Large intestine (tissue), 3 donors: Measurements from ENCODE around the gene KRTAP10-2. TPM values are rescaled to one million over a fixed set of nuclear protein-coding genes. Genes with fewer than 3 reads are reported as not detected.

Experiments
- DNase-seq, 2 donors: peaks; one replicate each; pipeline versions ENCODE4 v3.0.0 to v3.0.0-alpha.2; 2013
- H3K27ac ChIP-seq: one replicate; pipeline ENCODE4 v1.5.1; 2013; ENCODE audit warnings: low read length
- H3K27me3 ChIP-seq: 2 replicates; pipeline ENCODE4 v1.6.1; 2013; ENCODE audit warnings: low read length; ENCODE audit not compliant: control insufficient read depth, insufficient read depth
- H3K36me3 ChIP-seq: 2 replicates; pipeline ENCODE4 v1.6.1; 2013; ENCODE audit warnings: low read length; ENCODE audit not compliant: control insufficient read depth, insufficient read depth
- H3K4me1 ChIP-seq: one replicate; pipeline ENCODE4 v1.6.1; 2013; ENCODE audit warnings: low read length; ENCODE audit not compliant: control insufficient read depth, insufficient read depth
- H3K4me3 ChIP-seq: one replicate; pipeline ENCODE4 v1.5.1; 2013; ENCODE audit warnings: low read length
- H3K9me3 ChIP-seq: one replicate; pipeline ENCODE4 v1.6.1; 2013; ENCODE audit warnings: mild to moderate bottlenecking, low read depth, low read length, moderate library complexity; ENCODE audit not compliant: control insufficient read depth
- WGBS: methylation state at CpG from one replicate; pipeline ENCODE4 v1.1.5; 2013; ENCODE audit warnings: low lambda C conversion rate; ENCODE audit not compliant: insufficient coverage; 5-methylcytosine and 5-hydroxymethylcytosine counted together
- polyA plus RNA-seq: library from polyadenylated mRNA; unstranded; fragments of 120-200 nt; gene quantifications from one replicate; pipeline ENCODE4 v1.2.1, GENCODE V29; 2013

KRTAP10-2 gene
- polyA plus RNA-seq, 1 donor = not detected

DNA sequence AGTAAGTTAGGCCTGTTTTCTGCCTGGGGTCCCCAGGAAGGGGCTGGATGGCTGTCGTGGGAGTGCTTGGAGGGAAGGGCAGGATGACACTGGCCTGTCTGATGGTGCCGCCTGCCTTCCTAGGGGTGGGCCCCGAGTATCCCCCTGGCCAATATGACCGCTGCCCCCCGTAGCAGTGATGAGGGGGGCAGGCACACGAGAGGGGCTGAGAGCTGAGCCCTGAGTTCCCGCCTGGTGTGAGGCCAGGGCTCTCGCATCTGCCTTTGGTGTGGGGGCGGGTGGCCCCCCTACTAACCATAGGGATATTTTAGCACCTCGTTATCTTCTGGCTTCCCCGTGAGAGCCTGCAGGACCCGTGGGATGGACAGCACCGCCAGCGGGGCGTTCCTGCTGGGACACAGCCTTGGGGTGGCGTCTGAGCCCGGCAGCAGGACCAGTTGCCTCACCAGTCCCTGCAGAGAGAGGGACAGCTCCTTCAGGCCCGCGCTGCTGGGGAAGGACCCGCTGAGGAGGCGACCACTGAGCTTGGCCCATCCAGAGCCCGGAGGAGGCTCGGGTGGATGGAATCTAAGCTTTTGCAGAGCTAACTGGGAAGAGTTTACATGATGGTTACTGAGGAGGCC, 21.7 kb downstream of the KRTAP10-2 start:
- Histone ChIP-seq H3K36me3 (no peaks in the 10 kb centered on the region), H3K4me3 (no peak overlapping the region), H3K9me3 (no peaks in the 10 kb centered on the region), H3K4me1 (no peaks in the 10 kb centered on the region), H3K27ac (no peak overlapping the region), H3K27me3 (no peaks in the 10 kb centered on the region)
- WGBS = no CpG with 5 or more reads among the region's 23 CpGs
- DNase-seq = no peak

DNA sequence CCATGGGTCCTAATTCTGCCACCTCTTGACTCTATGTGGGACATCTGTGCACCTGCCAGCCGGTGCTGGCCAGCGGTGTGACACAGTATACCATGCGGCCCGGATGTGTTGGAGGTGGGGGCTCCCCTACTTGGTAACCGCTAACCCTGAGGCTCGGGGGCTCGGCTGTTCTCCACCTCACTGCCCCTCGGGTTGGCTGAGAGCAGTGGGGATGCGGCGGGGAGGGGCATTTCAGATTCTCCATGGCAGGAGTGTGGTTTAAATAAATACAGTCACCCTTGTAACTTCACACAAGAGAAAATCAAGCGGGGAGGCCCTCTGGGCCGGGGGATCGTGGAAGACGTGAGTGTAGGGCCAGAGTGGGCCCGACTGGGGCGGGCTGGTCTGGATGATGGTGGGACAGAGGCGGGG, 22.3 kb downstream of the KRTAP10-2 start:
- Histone ChIP-seq H3K4me1 (no peaks in the 10 kb centered on the region), H3K27ac (no peak overlapping the region), H3K27me3 (no peaks in the 10 kb centered on the region), H3K4me3 (no peak overlapping the region), H3K36me3 (no peaks in the 10 kb centered on the region), H3K9me3 (no peaks in the 10 kb centered on the region)
- WGBS = no CpG with 5 or more reads among the region's 17 CpGs
- no peak for DNase-seq

DNA sequence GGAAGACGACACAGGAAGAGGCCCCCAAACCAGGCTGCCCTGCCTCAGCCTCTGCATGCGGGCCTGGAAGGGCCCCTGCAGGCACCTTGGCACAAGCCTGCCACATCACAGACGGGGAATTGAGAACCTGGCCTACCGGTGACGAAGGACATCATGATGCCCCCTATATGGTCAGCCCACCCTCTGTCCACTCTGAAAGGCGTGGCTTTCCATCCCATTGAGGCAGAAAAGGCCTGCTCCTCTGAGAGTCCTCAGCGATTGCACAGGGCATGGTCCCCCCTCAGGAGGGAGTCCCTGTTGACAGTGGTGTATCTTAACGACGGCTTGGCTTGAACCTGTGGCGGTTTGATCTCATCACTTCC, 22.7 kb downstream of the KRTAP10-2 start:
- H3K36me3 ChIP-seq = no peaks in the 10 kb centered on the region
- no peaks in the 10 kb centered on the region for H3K9me3 ChIP-seq
- DNase-seq = no peak
- H3K27ac ChIP-seq = no peak overlapping the region
- no peaks in the 10 kb centered on the region for H3K4me1 ChIP-seq
- H3K4me3 ChIP-seq = no peak overlapping the region
- no CpG with 5 or more reads among the region's 10 CpGs for WGBS
- H3K27me3 ChIP-seq = no peaks in the 10 kb centered on the region

DNA sequence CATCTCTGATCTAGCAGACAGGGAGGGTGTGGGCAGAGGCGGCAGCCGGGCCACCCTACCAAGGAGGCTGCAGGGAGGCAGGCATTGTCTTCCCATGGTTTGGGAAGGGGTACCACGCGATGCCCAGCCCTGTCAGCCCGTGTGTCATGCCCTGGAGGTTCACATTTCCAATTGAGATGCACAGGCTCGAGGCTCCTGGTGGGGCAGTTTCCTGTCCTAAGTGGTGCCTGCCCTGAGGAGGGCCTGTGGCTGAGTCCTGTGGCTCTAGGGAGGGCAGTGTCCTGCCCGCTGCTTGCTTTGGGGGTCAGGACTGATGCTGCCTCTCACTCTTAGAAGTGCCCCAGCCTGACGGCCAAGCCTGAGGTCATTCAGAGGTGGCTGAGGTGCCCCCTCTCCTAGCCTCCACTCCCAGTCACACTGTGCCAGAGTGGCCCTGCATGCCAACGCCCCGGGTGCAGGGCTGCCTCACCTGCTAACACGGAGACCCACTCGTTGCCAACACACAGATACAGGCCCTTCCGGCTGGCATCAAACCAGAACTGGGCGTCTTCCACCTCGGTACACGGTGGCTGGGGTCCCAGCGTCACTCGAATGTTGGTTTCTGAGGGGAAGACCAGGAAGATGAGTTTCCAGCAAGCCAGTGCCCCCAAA, 23.2 kb downstream of the KRTAP10-2 start:
- Histone ChIP-seq H3K4me3 (no peak overlapping the region), H3K9me3 (no peaks in the 10 kb centered on the region), H3K4me1 (no peaks in the 10 kb centered on the region), H3K27ac (no peak overlapping the region), H3K36me3 (no peaks in the 10 kb centered on the region), H3K27me3 (no peaks in the 10 kb centered on the region)
- WGBS = no CpG with 5 or more reads among the region's 18 CpGs
- DNase-seq = no peak

DNA sequence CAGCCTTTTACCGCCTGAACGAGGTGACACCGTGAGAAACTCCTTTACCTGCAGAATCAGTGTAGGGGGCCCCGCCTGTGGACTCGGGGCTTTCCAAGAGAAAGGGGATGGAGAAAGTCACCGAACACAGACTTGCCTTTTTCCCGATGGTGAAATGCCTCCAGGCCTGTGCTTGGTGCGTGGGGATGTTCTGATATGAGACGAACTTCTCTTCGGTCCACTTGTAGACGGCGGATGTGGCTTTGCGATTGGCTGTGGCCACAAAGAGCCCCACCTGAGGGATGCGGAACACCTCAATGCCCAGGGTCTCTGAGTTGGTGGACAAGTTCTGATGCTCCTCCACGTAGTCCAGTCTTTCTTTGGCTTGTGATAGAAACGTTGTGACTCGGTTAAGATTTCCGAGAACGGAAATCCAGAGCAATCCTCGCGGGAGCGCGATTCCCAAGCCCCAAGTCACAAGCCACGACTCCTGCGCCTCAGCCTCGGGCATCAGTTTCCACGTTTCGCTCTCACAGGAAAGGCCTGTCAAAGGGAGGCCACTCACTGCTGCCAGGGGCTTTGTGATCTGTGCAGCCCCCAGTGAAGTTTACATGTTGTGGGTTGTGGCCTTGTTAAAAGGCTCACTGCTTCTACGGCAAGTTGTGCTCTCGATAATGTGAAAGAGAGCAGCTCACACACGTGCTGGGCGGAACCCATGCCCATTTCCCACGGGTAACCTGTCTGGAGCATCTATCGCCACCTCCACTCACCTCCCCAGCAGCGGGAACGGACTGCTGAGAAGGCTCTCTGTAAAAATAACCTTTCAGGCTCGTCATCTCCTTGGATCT, 23.9 kb downstream of the KRTAP10-2 start:
- no CpG with 5 or more reads among the region's 37 CpGs for WGBS
- H3K4me3 ChIP-seq = no peak overlapping the region
- H3K9me3 ChIP-seq = peaks cover 3% of the 10 kb centered on the region
- no peaks in the 10 kb centered on the region for H3K27me3 ChIP-seq
- H3K36me3 ChIP-seq = no peaks in the 10 kb centered on the region
- DNase-seq = no peak
- H3K4me1 ChIP-seq = no peaks in the 10 kb centered on the region
- no peak overlapping the region for H3K27ac ChIP-seq

DNA sequence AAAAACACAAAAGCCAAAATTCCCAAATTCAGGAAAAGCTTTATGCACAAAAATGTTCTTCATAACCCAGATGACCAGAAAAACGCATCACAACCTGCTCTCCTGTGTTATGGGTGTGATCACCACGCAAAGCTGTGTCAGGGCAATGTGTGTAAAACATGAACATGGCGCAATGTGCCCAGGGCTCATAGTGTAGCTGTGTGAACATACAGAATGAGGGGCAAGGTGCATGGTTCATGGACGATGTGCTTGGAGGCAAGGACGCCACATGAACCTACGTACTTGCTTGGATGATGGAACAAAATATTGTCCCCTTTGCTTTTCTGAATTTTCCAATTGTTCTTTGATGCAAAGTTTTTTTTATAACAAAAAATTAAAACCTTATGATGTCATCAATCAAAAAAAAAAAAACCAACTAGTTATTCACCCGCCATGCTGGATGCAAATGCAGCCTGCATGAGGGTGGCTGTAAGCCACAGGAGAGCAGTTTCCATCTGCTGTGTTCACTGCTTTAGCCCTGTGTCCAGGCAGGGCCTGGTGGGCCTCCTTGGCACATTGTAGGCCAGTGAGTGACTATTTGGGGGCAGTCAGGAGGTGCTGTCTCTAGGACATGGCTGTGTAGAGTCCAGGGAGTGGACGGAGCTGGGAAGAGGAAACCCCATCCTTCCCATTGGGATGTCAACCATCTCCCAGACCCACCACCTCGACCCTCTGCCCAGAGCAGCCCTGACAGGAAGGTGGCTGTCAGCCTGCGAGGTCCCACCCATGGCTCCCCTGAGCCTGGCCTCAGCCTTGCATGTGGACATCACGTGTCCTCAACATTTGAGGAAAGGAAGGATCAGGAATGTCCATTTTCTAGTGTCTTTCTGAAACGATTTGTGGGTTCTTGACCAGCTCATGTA, 25.0 kb downstream of the KRTAP10-2 start:
- Histone ChIP-seq H3K9me3 (peaks cover 3% of the 10 kb centered on the region), H3K4me1 (no peaks in the 10 kb centered on the region), H3K4me3 (no peak overlapping the region), H3K36me3 (no peaks in the 10 kb centered on the region), H3K27me3 (no peaks in the 10 kb centered on the region), H3K27ac (no peak overlapping the region)
- no peak for DNase-seq
- no CpG with 5 or more reads among the region's 12 CpGs for WGBS

DNA sequence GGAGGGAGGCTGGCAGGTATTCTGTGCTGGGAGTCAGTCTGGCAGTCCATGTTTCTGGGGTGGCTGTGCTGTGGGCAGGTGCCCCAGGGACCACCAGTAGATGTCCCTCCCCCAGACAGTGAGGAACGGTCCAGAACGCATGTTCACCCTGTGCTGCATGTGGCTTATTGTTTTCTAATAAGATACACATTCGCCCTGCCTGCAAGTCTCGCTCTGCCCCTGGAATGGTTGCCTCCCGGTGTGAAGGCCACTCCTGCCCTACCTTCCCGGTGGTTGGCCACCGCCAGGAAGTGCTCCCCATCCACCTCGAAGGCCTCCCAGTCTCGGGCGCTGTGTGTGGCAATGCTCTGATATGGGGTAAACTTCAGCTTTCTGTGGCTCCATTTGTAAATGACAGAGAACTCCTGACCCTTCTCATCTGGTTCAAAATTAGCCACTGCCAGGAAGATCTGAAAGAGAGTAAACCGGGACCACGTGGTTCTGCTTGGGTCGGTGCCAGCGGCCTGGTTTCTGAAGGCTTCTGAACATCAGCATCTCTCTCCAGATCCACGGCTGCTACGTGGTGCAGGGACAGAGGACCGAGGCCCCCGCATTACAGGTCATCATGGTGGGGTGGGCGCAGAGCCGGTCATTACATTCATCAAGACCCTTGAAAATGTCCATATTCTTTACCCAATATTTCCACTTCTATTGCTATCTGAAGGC, 25.8 kb downstream of the KRTAP10-2 start:
- no peak overlapping the region for H3K27ac ChIP-seq
- H3K4me3 ChIP-seq = no peak overlapping the region
- no peak for DNase-seq
- no peaks in the 10 kb centered on the region for H3K36me3 ChIP-seq
- H3K27me3 ChIP-seq = no peaks in the 10 kb centered on the region
- H3K4me1 ChIP-seq = no peaks in the 10 kb centered on the region
- peaks cover 3% of the 10 kb centered on the region for H3K9me3 ChIP-seq
- no CpG with 5 or more reads among the region's 20 CpGs for WGBS

DNA sequence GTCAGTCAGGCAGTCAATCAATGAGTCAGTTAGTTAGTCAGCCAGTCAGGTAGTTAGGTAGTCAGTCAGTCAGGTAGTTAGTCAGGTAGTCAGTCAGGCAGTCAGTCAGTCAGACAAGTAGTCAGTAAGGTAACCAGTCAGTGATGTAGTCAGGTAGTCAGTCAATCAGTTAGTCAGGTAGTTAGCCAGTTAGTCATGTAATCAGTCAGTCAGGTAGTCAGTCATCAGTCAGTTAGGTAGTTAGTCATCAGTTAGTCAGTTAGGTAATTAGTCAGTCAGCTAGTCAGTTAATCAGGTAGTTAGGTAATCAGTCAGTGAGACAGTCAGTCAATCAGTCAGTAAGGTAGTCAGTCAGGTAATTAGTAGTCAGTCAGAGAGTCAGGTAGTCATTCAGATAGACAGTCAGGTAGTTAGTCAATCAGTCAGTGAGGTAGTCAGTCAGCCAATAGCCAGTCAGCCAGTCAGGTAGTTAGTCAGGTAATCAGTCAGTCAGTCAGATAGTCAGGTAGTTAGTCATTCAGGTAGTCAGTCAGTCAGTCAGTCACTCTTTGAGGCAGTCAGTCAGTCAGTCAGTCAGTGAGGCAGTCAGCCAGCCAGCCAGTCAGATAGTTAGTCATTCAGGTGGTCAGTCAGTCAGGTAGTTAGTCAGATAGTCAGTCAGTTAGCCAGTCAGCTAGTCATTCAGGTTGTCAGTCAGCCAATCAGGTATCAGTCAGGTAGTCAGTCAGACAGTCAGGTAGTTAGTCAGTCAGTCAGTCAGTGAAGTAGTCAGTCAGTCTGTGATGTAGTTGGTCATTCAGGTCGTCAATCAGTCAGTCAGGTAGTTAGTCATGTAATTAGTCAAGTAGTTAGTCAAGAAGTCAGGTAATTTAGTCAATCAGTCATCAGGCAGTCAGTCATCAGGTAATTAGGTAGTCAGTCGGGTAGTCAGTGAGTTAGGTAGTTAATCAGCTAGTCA, 26.6 kb downstream of the KRTAP10-2 start:
- no peaks in the 10 kb centered on the region for H3K36me3 ChIP-seq
- no peak overlapping the region for H3K4me3 ChIP-seq
- no peak overlapping the region for H3K27ac ChIP-seq
- H3K9me3 ChIP-seq = peaks cover 3% of the 10 kb centered on the region
- no peaks in the 10 kb centered on the region for H3K4me1 ChIP-seq
- 100% methylated on average over 1 of the region's 2 CpGs for WGBS
- DNase-seq = no peak
- H3K27me3 ChIP-seq = no peaks in the 10 kb centered on the region
